ENCODE data around the gene OXLD1.

DNA sequence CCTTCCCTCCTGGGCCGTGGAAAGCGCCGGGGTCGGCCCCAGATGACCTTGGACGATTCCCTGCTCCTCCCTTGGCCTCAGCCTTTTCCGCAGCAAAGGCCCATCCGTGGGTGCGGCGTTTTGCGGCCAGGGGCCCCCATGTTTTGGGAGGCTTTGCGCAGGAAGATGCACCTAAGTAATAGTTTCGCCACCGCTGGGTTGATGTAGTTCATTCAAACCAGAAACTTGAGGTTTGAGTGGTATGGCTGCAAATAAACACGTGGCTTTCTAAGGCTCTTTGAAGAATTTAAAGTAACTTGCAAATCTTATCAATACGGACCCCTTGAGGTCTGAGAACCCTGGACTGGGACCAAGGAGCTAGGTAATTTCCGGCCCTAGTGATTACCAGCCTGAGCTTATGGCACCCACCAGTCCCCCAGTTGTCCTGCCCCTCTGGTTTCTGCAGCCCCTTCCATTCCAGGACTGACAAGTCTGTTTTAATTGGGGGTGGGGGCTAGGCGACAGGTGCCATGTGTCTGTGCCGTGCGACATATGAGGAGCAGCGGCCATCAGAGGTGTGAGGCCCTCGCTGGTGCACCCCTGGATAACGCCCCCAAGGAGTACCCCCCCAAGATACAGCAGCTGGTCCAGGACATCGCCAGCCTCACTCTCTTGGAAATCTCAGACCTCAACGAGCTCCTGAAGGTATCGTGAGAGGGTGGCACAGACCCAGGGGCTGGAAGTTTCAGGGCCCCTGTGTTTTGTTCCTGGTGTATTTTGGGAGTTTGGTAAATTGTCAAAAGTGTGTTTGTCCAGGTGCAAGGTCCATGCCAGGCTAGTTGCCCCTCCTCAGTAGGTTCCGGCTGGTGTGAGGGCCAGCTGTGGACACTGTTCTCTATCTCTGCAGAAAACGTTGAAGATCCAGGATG lies 37.6 kb upstream of the OXLD1 start:
- TF ChIP-seq CTCF (IDR thresholded peaks at IDR 0.05): no peak
- TF ChIP-seq EP300 (IDR thresholded peaks at IDR 0.05): no peak
